HG02642 (cell line): ENCODE results near the gene CCL5.

Source experiments
- ATAC-seq: cut with Tn5 transposase; IDR thresholded peaks from one replicate; pipeline ENCODE4 v1.9.1; 2021; ENCODE audit warnings: mild to moderate bottlenecking; ENCODE audit not compliant: unreplicated experiment, poor library complexity

CCL5 gene

DNA sequence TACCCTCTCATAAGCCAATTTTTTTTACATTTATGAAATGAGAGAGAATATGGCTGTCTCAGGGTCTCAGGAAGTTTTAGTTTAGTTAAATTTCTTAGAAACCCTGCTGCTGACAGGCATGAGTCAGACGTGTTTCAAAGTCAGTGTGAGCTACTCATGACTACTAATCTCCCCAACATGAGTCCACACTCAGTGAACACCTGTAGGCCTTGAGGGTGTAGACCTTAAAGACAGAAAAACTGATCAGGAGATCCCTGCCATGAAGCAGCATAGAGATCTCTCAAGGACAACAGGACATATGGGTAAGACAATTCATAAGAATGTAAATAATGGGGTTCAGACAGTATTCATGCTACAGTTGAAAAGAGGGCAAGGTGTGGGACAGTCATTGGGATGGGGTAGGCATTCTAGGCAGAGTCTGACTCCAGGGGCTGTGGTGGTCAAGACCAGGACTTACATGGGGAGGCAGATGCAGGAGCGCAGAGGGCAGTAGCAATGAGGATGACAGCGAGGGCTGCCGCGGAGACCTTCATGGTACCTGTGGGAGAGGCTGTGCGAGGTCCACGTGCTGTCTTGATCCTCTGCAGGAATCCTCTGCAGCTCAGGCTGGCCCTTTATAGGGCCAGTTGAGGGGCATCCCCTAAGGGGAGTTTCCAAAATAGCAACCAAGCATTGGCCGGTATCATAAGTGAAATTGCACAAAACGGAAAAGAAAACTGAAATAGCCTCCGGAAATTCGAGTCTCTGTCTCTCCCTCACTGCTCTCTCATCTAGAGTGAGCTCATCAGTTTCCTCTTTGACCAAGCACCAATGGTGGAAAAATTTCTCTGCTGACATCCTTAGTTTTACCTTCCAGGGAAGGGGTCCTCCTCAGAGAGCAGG, at the start of gene CCL5:
Gene CCL5 (minus strand): TSS at position 588 of the 882 bp plus-strand sequence.
- peak; percentile 89 for ATAC-seq

DNA sequence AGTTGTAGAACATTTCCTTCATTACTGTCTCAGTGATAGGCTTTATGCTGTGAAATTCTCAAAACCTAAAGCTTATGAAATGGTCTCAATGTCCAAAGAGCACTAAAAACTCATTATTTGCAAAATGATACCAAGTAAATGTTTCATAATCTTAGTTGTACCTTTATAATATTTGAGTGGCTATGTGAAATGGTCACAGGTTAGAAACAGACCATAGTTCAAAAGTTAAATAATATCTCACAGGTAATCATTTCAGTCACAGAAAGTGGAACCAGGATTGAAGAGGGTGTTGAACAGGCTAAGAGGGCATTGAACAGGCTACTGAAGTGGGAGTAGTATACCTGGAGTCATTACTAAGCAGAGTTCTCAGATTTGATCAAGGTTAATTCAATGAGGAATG, 47.6 kb upstream of the CCL5 start:
- ATAC-seq = no peak

DNA sequence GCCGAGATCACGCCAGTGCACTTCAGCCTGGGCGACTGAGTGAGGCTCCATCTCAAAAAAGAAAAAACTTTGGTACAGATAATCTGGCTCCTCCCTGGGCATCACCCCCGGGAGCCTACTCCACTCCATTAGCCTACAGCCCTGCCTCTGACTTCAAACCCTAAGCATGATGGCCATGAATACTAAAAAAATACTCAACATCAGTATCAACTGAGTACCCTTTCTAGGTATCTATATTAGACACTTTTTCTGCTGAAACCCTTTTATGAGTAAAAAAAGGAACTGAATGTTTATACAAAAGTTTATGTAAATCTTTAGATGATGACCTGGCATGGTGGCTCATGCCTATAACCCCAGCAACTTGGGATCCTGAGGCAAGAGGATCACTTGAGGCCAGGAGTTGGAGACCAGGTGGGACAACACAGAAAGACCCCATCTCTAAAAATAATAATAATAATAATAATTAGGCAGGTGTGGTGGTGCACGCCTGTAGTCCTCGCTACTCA, 43.5 kb upstream of the CCL5 start:
- no peak for ATAC-seq

DNA sequence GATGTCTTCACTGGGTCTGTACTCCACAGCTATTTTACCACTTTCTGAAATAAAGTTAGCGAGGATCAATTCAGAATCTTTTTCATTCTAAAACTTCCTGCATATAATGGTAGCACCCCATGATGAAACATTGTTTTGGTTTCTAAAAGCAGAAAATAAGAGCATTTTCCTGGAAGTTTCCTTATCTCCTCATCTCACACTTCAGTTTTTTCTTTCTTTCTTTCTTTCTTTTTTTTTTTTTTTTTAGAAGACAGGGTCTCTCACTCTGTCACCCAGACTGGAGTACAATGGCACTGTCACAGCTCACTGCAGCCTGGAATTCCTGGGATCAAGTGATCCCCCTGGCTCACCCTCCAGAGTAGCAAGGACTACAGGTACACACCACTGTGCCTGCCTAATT, 40.1 kb upstream of the CCL5 start:
- no peak for ATAC-seq

GRCh38 chr17:35918665-35919064, 38.5 kb upstream of the CCL5 start:
- no peak for ATAC-seq

- no peak for ATAC-seq
Observed at GRCh38 chr17:35917519-35918213, 37.5 kb upstream of the CCL5 start.

GRCh38 chr17:35915153-35915964, 35.2 kb upstream of the CCL5 start:
- no peak for ATAC-seq

DNA sequence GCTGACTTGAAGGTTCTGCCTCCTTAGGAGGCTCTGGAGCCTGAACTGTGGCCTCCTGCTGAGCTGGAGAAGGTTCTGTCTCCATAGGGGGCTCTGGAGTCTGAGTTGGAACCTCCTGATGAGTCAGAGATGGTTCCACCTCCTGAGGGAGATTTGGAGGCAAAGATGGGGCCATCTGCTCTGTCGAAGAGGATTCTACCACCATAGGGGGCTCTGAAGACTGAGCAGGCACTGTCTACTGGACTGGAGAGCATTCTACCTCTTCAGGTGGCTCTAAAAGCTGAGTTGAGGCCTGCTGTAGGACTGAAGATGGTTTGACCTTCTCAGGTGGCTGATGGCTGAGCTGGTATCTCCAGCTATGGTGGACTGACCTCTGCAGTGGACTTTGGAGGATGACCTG, 34.2 kb upstream of the CCL5 start:
- no peak for ATAC-seq

DNA sequence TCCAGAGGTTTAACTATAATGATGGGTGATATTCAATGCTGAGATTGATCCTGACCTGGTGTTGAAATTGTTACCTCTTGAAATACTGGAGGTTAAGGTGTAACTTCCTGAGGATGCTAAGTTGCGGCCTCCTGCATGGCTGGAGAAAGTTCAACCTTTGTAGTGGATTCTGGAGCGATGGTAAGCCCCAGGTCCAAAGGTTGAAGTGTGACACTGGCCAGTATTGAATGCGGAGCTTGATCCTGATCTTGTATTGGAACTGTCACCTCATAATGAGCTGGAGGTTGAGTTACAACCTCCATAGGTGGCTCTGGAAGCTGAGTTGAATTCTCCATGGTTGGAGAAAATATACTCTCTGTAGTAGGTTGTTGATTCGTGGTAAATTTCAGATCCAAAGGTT, 33.4 kb upstream of the CCL5 start:
- ATAC-seq = no peak

- ATAC-seq = no peak
Observed at GRCh38 chr17:35912942-35913341, 32.8 kb upstream of the CCL5 start.

- no peak for ATAC-seq
Observed at GRCh38 chr17:35912339-35912912, 32.3 kb upstream of the CCL5 start.

- ATAC-seq = no peak
Observed at GRCh38 chr17:35909408-35909807, 29.2 kb upstream of the CCL5 start.

GRCh38 chr17:35907691-35908090, 27.5 kb upstream of the CCL5 start:
- no peak for ATAC-seq

DNA sequence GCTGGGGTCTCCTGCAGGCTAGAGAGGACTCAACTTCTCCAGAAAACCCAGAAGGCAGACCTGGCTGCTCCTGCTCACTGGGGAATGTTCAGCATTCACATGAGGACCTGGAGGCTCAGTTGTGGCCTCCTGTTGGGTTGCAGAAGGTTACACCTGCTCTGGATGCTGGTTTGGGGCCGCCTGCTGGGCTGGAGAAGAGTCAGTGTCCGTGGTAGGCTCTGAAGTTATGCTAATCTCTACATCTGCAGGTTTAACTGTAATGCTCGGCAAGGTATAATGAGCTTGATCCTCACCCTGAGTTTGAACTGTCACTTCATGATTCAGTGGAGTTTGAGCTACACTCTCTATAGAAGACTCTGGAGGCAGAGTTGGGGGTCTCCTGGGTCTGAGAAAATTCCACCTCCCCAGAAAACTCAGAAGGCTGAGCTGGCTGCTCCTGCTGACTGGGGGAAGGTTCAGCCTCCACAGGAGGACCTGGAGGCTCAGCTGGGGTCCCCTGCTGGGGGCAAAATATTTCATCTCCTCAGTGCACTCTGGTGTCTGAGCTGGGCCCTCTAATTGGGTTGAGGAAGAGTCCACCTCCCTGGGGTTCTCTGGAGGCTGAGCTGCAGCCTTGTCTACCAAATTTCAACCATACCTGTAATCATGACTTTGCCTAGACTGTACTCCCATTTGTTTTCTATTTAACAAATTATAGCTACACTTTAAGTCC, 26.9 kb upstream of the CCL5 start:
- no peak for ATAC-seq

GRCh38 chr17:35906191-35906925, 26.2 kb upstream of the CCL5 start:
- ATAC-seq = no peak

DNA sequence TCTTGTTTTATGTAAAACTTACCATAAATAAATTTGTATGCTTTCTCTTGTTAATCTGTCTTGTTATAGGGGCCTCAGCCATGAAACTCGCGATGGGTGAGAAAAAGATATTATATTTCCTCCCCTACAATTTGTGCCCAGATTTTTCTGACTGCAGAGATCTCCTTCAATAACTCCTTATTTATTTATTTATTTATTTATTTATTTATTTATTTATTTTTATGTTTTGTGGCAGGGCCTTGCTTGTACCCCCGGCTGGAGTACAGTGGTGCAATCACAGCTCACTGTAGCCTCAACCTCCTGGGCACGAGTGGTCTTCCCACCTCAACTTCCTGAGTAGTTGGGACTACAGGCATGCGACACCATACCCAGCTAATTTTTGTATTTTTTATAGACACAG, 23.3 kb upstream of the CCL5 start:
- no peak for ATAC-seq

DNA sequence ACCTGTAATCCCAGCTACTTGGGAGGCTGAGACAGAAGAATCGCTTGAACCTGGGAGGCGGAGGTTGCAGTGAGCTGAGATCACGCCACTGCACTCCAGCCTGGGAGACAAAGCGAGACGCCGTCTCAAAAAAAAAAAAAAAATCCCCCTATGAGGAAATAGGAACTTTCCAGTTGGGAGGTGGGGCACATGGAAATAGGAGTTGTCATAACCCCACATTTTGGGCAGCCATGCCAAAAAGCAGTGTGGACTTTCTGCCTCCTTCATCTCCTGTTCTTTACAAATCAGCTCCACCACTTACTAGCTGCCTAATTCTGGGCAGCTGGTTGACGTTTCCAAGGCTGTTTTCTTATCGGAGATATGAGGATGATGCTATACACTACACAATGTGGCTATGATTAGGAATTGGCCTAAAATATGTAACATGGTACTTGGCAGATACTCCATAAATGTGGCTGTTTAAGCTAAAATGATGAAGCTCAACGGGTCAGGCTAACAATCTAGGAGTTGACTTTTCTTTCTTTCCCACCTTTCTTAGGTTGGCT, 21.5 kb upstream of the CCL5 start:
- ATAC-seq = no peak

DNA sequence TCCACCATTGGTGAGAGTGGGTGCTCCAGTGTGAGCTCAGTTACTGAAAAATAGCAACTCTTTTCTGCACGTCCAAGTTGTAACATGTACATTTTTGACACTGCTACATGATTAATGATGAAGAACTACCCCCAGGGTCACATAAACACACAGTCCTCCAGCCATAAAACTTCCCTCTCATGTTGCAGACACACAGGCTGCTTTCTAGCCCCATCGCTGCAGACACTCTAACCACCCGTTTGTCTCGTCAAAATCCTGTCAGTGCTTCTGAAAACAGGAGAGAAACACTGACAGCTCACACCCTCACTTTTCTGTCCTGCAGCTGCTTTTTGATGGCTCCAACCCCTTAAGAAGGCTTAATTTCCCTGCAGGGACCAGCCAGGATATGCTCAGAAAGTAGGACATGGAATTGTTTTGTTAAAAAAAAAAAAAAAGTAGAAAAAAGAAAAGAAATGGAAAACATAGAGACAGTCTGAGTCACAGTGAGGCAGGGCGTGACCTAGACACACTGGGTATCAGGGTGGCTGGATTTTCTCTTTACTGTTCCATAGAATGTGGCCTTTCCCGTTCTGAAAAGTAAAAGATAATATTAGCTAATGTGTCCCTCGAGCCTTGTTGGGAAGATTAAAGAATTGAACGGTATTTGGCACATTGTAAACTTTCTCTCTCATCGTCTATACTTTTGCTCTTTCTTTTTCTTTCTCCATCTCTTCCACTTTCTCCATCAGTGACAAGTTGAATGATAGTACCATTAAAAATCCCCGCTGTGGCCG, 20.7 kb upstream of the CCL5 start:
- no peak for ATAC-seq
